GM21515 (cell line): Measurements from ENCODE around the gene ARHGAP22.

Experiments
- ATAC-seq: cut with Tn5 transposase; IDR thresholded peaks from one replicate; pipeline ENCODE4 v1.9.1; 2021; ENCODE audit not compliant: unreplicated experiment

Gene ARHGAP22

GRCh38 chr10:48555310-48556042, 49.4 kb downstream of the ARHGAP22 start:
- no peak for ATAC-seq

- ATAC-seq = no peak
These were observed 50.2 kb downstream of the ARHGAP22 start for GRCh38 chr10:48554656-48555055.

DNA sequence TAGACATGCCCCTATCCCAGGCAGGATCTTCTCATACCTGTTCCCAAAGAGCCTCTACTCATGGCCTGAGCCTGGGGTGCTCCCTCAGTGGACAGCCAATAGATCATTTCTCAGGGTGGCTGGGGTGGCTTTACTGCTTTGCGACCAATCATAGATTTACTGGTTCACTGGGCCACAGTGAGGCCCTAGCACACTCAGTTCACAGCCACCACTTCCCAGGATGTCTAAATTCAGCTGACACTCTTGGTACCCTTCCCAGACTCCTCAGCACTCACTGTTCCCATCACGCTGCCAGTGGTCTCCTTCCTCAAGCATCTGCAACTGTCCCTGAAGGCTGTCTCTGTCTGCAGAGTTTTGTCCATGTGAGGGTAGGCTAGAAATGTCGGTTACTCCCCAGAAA, 50.6 kb downstream of the ARHGAP22 start:
- ATAC-seq = no peak

GRCh38 chr10:48552946-48553564, 51.8 kb downstream of the ARHGAP22 start:
- ATAC-seq = no peak

DNA sequence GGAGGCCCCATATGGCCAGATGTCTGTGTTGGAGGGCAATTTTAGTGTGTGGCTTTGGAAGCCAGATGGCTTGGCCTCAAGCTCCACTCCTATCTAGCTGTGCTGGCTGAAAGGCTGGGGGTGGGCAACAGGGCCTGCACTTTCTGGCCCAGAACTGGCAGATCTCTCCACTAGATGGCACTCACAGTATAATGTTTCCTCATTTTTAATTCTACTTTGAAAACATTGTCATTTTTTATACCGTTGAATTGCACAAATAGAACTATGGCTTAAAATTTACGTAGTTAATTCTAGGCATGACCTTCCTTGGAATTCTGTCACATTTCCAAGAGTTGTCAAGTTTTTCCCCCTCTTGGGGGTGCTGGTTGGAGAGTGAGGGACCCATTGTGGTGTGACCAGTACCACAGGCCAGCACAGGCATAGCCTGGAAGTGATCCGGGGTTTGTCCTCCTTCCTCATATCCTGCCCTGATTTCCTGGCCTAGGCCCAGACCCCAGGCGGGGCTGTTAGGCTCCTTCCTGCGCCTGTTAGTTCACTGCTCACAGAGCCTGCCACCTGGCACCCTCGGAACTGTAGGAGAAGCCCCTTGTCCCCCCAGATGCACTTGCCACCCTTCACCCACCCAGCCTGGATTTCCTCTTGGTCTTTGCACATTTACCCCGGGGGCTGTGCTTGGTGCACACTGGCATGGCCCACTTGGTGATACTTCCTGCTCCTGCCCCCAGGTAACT, 52.8 kb downstream of the ARHGAP22 start:
- no peak for ATAC-seq

GRCh38 chr10:48550977-48551376, 53.9 kb downstream of the ARHGAP22 start:
- no peak for ATAC-seq

GRCh38 chr10:48550071-48550691, 54.7 kb downstream of the ARHGAP22 start:
- no peak for ATAC-seq

DNA sequence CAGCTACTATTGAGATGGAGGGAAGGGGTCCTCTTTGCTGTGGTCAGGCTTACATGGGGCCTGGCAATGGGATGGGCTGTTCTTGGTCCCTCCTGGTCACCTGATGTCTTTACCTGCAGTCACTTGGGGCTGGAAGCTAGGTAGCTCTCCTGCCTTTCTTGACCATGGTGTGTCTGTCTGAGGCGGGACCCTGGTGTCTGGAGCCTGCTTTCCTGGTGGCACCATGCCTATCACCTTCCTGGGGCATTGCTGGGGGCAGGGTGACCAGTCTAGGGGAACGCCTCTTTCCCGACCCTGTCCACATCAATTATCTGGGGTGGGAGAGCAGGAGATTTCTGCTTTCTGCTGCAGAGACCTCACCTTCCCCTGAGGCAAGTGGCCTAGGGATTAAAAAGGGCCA, 55.6 kb downstream of the ARHGAP22 start:
- ATAC-seq = no peak

GRCh38 chr10:48548531-48549135, 56.2 kb downstream of the ARHGAP22 start:
- ATAC-seq = no peak

GRCh38 chr10:48547981-48548380, 56.9 kb downstream of the ARHGAP22 start:
- ATAC-seq = no peak

DNA sequence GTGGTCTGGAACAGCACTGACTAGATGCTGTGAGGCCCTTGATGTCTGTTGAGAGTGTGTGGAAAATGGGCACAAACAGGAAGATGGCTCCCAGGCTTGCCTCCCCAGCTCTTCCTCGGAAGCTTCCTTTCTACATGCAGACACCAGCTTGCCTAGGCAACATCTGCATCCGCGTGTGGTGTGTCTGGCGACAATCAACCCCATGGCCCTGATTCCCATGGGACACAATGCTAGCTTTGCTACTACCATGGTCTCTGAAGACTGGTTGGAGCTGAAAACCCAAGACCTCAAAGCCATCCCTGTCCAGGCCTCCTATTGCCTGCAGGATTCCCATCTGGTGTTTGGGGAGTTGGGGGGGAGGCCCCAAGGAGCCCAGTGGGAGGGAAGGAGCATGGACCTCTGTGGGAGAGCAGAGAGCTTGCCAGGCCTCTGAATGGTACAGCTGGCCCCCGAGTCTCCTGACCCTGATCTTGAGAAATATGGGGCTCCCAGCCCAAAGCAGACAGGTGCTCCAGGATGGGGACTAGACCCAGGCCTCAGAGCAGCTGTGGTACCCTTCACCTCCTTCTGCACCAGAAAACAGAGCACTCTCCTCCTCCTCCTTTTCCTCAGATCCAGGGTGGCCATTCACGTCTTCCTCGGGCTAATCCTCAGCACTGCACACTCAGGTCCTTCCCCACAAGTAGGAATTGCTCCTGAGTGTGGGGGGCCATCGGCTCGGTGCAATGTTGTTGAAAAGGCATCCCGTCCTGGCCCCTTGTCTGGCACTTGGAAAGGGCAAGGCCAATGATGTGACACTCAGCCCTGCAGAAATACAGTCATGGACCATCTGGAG, 57.6 kb downstream of the ARHGAP22 start:
- no peak for ATAC-seq

- ATAC-seq = no peak
These were observed 59.3 kb downstream of the ARHGAP22 start for GRCh38 chr10:48545462-48546145.

GRCh38 chr10:48543182-48543844, 61.6 kb downstream of the ARHGAP22 start:
- ATAC-seq = no peak

GRCh38 chr10:48542471-48543181, 62.2 kb downstream of the ARHGAP22 start:
- ATAC-seq = no peak

DNA sequence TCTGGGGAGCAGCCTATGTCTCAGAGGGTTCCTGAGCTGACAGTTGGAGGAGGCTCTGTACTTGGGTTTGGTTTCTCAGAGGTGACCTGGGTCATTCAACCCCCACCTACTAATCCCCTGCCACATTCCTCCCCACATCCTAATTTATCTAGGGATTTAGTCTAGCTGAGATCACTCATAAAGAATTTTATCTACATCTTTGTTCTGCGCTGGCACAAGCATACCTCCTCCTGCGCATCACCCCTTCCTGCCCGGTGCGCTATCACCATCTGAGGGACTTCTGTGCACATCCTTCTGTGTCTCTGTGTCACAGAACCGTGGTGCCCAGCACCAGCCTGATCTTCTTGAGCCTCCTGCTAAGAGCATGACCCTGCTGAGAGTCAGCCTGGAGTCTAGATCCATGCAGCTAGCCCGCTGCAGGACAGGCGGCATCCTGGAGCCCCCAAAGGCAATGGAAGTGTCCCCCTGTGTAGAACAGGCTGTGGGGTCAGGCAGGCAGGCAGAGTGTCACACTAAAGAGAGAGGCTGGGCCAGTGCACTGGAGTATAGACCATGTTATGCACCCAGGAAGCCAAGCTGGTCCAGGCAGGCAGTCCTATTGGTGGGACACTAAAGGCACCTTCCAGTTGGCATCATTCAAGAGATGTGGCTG, 63.6 kb downstream of the ARHGAP22 start:
- ATAC-seq = no peak

- ATAC-seq = no peak
These were observed 66.3 kb downstream of the ARHGAP22 start for GRCh38 chr10:48538611-48539010.

- ATAC-seq = no peak
These were observed 67.7 kb downstream of the ARHGAP22 start for GRCh38 chr10:48536916-48537890.
